ENCODE measurements around the gene KCND3.

KCND3 gene

GRCh38 chr1:112026501-112026900 lies 37.0 kb upstream of the KCND3 start:
- Histone ChIP-seq H3K9me3 (ENCODE audit: severe bottlenecking) (no peaks in the 10 kb centered on the region), H3K36me3 (ENCODE audit: low read depth) (no peaks in the 10 kb centered on the region), H3K27me3 (ENCODE audit: insufficient read depth, poor library complexity, severe bottlenecking) (peaks cover 5% of the 10 kb centered on the region), H3K27ac (ENCODE audit: poor library complexity, severe bottlenecking) (no peak overlapping the region), H3K4me3 (ENCODE audit: severe bottlenecking) (no peak overlapping the region), H3K4me1 (ENCODE audit: insufficient read depth, poor library complexity, severe bottlenecking) (no peaks in the 10 kb centered on the region)
- ATAC-seq (ENCODE audit: low read depth): no peak
- TF ChIP-seq CTCF (IDR thresholded peaks at IDR 0.05; ENCODE audit: poor library complexity, severe bottlenecking): no peak
- no peak for DNase-seq (ENCODE audit: low spot score)

GRCh38 chr1:112026016-112026415 lies 36.5 kb upstream of the KCND3 start:
- H3K27me3 ChIP-seq (ENCODE audit: insufficient read depth, poor library complexity, severe bottlenecking): peaks cover 5% of the 10 kb centered on the region
- H3K27ac ChIP-seq (ENCODE audit: poor library complexity, severe bottlenecking): no peak overlapping the region
- H3K9me3 ChIP-seq (ENCODE audit: severe bottlenecking): no peaks in the 10 kb centered on the region
- no peak overlapping the region for H3K4me3 ChIP-seq (ENCODE audit: severe bottlenecking)
- TF ChIP-seq CTCF (IDR thresholded peaks at IDR 0.05; ENCODE audit: poor library complexity, severe bottlenecking): no peak
- no peak for DNase-seq (ENCODE audit: low spot score)
- no peaks in the 10 kb centered on the region for H3K4me1 ChIP-seq (ENCODE audit: insufficient read depth, poor library complexity, severe bottlenecking)
- ATAC-seq (ENCODE audit: low read depth): no peak
- no peaks in the 10 kb centered on the region for H3K36me3 ChIP-seq (ENCODE audit: low read depth)

- no peak overlapping the region for H3K4me3 ChIP-seq (ENCODE audit: severe bottlenecking)
- ATAC-seq (ENCODE audit: low read depth) (no peak), DNase-seq (ENCODE audit: low spot score) (no peak)
- no peak overlapping the region for H3K27ac ChIP-seq (ENCODE audit: poor library complexity, severe bottlenecking)
- TF ChIP-seq CTCF (IDR thresholded peaks at IDR 0.05; ENCODE audit: poor library complexity, severe bottlenecking): no peak
- no peaks in the 10 kb centered on the region for H3K36me3 ChIP-seq (ENCODE audit: low read depth)
- no peaks in the 10 kb centered on the region for H3K4me1 ChIP-seq (ENCODE audit: insufficient read depth, poor library complexity, severe bottlenecking)
- H3K9me3 ChIP-seq (ENCODE audit: severe bottlenecking): no peaks in the 10 kb centered on the region
- H3K27me3 ChIP-seq (ENCODE audit: insufficient read depth, poor library complexity, severe bottlenecking): peaks cover 7% of the 10 kb centered on the region
Observed at GRCh38 chr1:112021263-112021662, 31.8 kb upstream of the KCND3 start.

- no peak for ATAC-seq (ENCODE audit: low read depth)
- H3K36me3 ChIP-seq (ENCODE audit: low read depth): no peaks in the 10 kb centered on the region
- no peak overlapping the region for H3K4me3 ChIP-seq (ENCODE audit: severe bottlenecking)
- peaks cover 7% of the 10 kb centered on the region for H3K27me3 ChIP-seq (ENCODE audit: insufficient read depth, poor library complexity, severe bottlenecking)
- TF ChIP-seq CTCF (IDR thresholded peaks at IDR 0.05; ENCODE audit: poor library complexity, severe bottlenecking): no peak
- no peak overlapping the region for H3K27ac ChIP-seq (ENCODE audit: poor library complexity, severe bottlenecking)
- no peaks in the 10 kb centered on the region for H3K4me1 ChIP-seq (ENCODE audit: insufficient read depth, poor library complexity, severe bottlenecking)
- no peak for DNase-seq (ENCODE audit: low spot score)
- H3K9me3 ChIP-seq (ENCODE audit: severe bottlenecking): no peaks in the 10 kb centered on the region
Observed at GRCh38 chr1:112017183-112017582, 27.7 kb upstream of the KCND3 start.

- no peak for ATAC-seq (ENCODE audit: low read depth)
- no peak overlapping the region for H3K27ac ChIP-seq (ENCODE audit: poor library complexity, severe bottlenecking)
- no peaks in the 10 kb centered on the region for H3K4me1 ChIP-seq (ENCODE audit: insufficient read depth, poor library complexity, severe bottlenecking)
- no peak for DNase-seq (ENCODE audit: low spot score)
- no peaks in the 10 kb centered on the region for H3K36me3 ChIP-seq (ENCODE audit: low read depth)
- no peaks in the 10 kb centered on the region for H3K9me3 ChIP-seq (ENCODE audit: severe bottlenecking)
- no peak for TF ChIP-seq CTCF (IDR thresholded peaks at IDR 0.05; ENCODE audit: poor library complexity, severe bottlenecking)
- no peak overlapping the region for H3K4me3 ChIP-seq (ENCODE audit: severe bottlenecking)
- peaks cover 4% of the 10 kb centered on the region for H3K27me3 ChIP-seq (ENCODE audit: insufficient read depth, poor library complexity, severe bottlenecking)
Observed at GRCh38 chr1:112012823-112013222, 23.4 kb upstream of the KCND3 start.
